Hepatocyte (in vitro differentiated cells): Measurements from ENCODE around the gene ZNF184. TPM values are rescaled to one million over a fixed set of nuclear protein-coding genes. Genes with fewer than 3 reads are reported as not detected.

Experiments used
- DNase-seq: peaks from one replicate; pipeline ENCODE4 v3.0.0-alpha.2; 2016; ENCODE audit warnings: low spot score
- H2AFZ ChIP-seq: fragments of 200-600 bp; sonication (generic); 2 replicates; pipeline ENCODE4 v1.6.0; 2016; ENCODE audit warnings: antibody characterized with exemption, mild to moderate bottlenecking
- H3K27ac ChIP-seq: fragments of 200-600 bp; sonication (generic); 2 replicates; pipeline ENCODE4 v1.5.1; 2016; ENCODE audit warnings: mild to moderate bottlenecking
- H3K27me3 ChIP-seq: fragments of 200-600 bp; sonication (generic); 2 replicates; pipeline ENCODE4 v1.6.1; 2016
- H3K36me3 ChIP-seq: fragments of 200-600 bp; sonication (generic); replicated peaks from 2 replicates; pipeline ENCODE4 v1.5.1; 2016; ENCODE audit warnings: low read depth; ENCODE audit not compliant: insufficient read depth
- H3K4me1 ChIP-seq: fragments of 200-600 bp; sonication (generic); 2 replicates; pipeline ENCODE4 v1.5.1; 2016; ENCODE audit warnings: mild to moderate bottlenecking, moderate library complexity; ENCODE audit not compliant: insufficient read depth
- H3K4me2 ChIP-seq: fragments of 200-600 bp; sonication (generic); 2 replicates; pipeline ENCODE4 v1.6.0; 2016
- H3K4me3 ChIP-seq: fragments of 200-600 bp; sonication (generic); 2 replicates; pipeline ENCODE4 v1.5.1; 2016; ENCODE audit warnings: mild to moderate bottlenecking
- H3K79me2 ChIP-seq: fragments of 200-600 bp; sonication (generic); 2 replicates; pipeline ENCODE4 v1.6.0; 2017; ENCODE audit warnings: mild to moderate bottlenecking
- H3K9me2 ChIP-seq: fragments of 200-600 bp; sonication (generic); replicated peaks from 2 replicates; pipeline ENCODE4 v1.6.0; 2017; ENCODE audit warnings: mild to moderate bottlenecking; ENCODE audit not compliant: insufficient read depth
- H3K9me3 ChIP-seq: fragments of 200-600 bp; sonication (generic); 2 replicates; pipeline ENCODE4 v1.5.1; 2016; ENCODE audit warnings: low read depth, mild to moderate bottlenecking
- H4K20me1 ChIP-seq: fragments of 200-600 bp; sonication (generic); 2 replicates; pipeline ENCODE4 v1.6.0; 2016; ENCODE audit warnings: mild to moderate bottlenecking; ENCODE audit not compliant: insufficient read depth, poor library complexity, severe bottlenecking
- CTCF ChIP-seq: fragments of 200-600 bp; sonication (generic); IDR thresholded peaks from 2 replicates; pipeline ENCODE4 v1.5.1; 2016; ENCODE audit warnings: antibody characterized with exemption, mild to moderate bottlenecking; ENCODE audit not compliant: poor library complexity
- EZH2 ChIP-seq: fragments of 200-600 bp; sonication (generic); IDR thresholded peaks from 2 replicates; pipeline ENCODE4 v1.6.1; 2016; ENCODE audit warnings: antibody characterized with exemption, mild to moderate bottlenecking, borderline replicate concordance
- EZH2phosphoT487 ChIP-seq: fragments of 200-600 bp; sonication (generic); IDR thresholded peaks from one replicate; pipeline ENCODE4 v1.6.1; 2018; ENCODE audit warnings: antibody characterized with exemption, mild to moderate bottlenecking, low read depth, moderate library complexity; ENCODE audit not compliant: unreplicated experiment, severe bottlenecking
- WGBS: methylation state at CpG from one replicate; pipeline ENCODE4 v1.1.6; 2016; ENCODE audit warnings: low lambda C conversion rate; ENCODE audit errors: missing lambda C conversion rate; 5-methylcytosine and 5-hydroxymethylcytosine counted together
- polyA plus RNA-seq: library from polyadenylated mRNA; unstranded; fragments of >200 nt; fragmentation: Nextera tagmentation; extraction: Ambion mirVana; gene quantifications from 2 replicates; pipeline ENCODE4 v1.2.1, GENCODE V29; 2016
- total RNA-seq: library from RNA; depleted of rRNA; stranded (reverse); fragments of >200 nt; gene quantifications from 2 replicates; pipeline ENCODE4 v1.2.3, GENCODE V29; 2014

The ZNF184 gene
- total and polyA plus RNA-seq, 2 experiments from 2014 or later, result 5.1 to 12.3 TPM

- Histone ChIP-seq H3K4me2 (no peak overlapping the region), H3K9me2 (no peaks in the 10 kb centered on the region), H3K27me3 (no peaks in the 10 kb centered on the region), H3K9me3 (no peaks in the 10 kb centered on the region), H3K79me2 (no peaks in the 10 kb centered on the region), H4K20me1 (no peaks in the 10 kb centered on the region), H2AFZ (no peak overlapping the region), H3K36me3 (no peaks in the 10 kb centered on the region), H3K4me1 (no peaks in the 10 kb centered on the region), H3K4me3 (no peak overlapping the region), H3K27ac (no peak overlapping the region)
- DNase-seq, result no peak
- no peak for TF ChIP-seq CTCF
- no peak for TF ChIP-seq EZH2
- no peak for TF ChIP-seq EZH2phosphoT487
- WGBS, result 92% methylated on average over 3 of the region's 3 CpGs
Observed at GRCh38 chr6:27441001-27441400, 31.9 kb downstream of the ZNF184 start.

- Histone ChIP-seq H3K27me3 (no peaks in the 10 kb centered on the region), H3K9me3 (no peaks in the 10 kb centered on the region), H3K4me2 (no peak overlapping the region), H3K4me3 (no peak overlapping the region), H4K20me1 (no peaks in the 10 kb centered on the region), H3K36me3 (no peaks in the 10 kb centered on the region), H3K4me1 (no peaks in the 10 kb centered on the region), H3K79me2 (no peaks in the 10 kb centered on the region), H3K9me2 (no peaks in the 10 kb centered on the region), H2AFZ (no peak overlapping the region), H3K27ac (no peak overlapping the region)
- no peak for DNase-seq
- TF ChIP-seq EZH2phosphoT487 (no peak), EZH2 (no peak), CTCF (no peak)
- 93% methylated on average over 4 of the region's 4 CpGs for WGBS
Observed at GRCh38 chr6:27439371-27439770, 33.5 kb downstream of the ZNF184 start.

- Histone ChIP-seq H3K4me3 (no peak overlapping the region), H3K4me1 (no peaks in the 10 kb centered on the region), H3K27me3 (no peaks in the 10 kb centered on the region), H3K27ac (no peak overlapping the region), H3K36me3 (no peaks in the 10 kb centered on the region), H2AFZ (no peak overlapping the region), H3K9me2 (no peaks in the 10 kb centered on the region), H4K20me1 (no peaks in the 10 kb centered on the region), H3K79me2 (no peaks in the 10 kb centered on the region), H3K4me2 (no peak overlapping the region), H3K9me3 (no peaks in the 10 kb centered on the region)
- DNase-seq, result no peak
- TF ChIP-seq CTCF (no peak), EZH2phosphoT487 (no peak), EZH2 (no peak)
- WGBS, result 78% methylated on average over 1 of the region's 1 CpG
Observed at GRCh38 chr6:27433714-27434113, 39.2 kb downstream of the ZNF184 start.

- Histone ChIP-seq H3K79me2 (no peaks in the 10 kb centered on the region), H2AFZ (no peak overlapping the region), H3K27me3 (no peaks in the 10 kb centered on the region), H3K9me3 (no peaks in the 10 kb centered on the region), H3K27ac (no peak overlapping the region), H3K4me1 (no peaks in the 10 kb centered on the region), H3K4me2 (no peak overlapping the region), H3K9me2 (no peaks in the 10 kb centered on the region), H3K36me3 (no peaks in the 10 kb centered on the region), H3K4me3 (no peak overlapping the region), H4K20me1 (no peaks in the 10 kb centered on the region)
- TF ChIP-seq CTCF, result no peak
- TF ChIP-seq EZH2, result no peak
- TF ChIP-seq EZH2phosphoT487, result no peak
- WGBS, result 96% methylated on average over 2 of the region's 2 CpGs
- no peak for DNase-seq
Observed at GRCh38 chr6:27428966-27429365, 43.9 kb downstream of the ZNF184 start.
